GM23338 (cell line): ENCODE results near the gene ZFYVE28. TPM values are rescaled to one million over a fixed set of nuclear protein-coding genes. Genes with fewer than 3 reads are reported as not detected.

Experiments used
- ATAC-seq: fragments of 200-7000 bp; cut with Tn5 transposase; 3 replicates; pipeline ENCODE4 v1.9.1; 2020
- DNase-seq: peaks from one replicate; pipeline ENCODE4 v3.0.0-alpha.2; 2015; ENCODE audit warnings: low spot score
- H2AFZ ChIP-seq: fragments of 200-600 bp; sonication (generic); 2 replicates; pipeline ENCODE4 v1.8.0; 2016; ENCODE audit warnings: antibody characterized with exemption, mild to moderate bottlenecking, moderate library complexity
- H3F3A ChIP-seq: fragments of 200-600 bp; sonication (generic); replicated peaks from 2 replicates; pipeline ENCODE4 v1.8.0; 2017; ENCODE audit warnings: antibody characterized with exemption, mixed run types, low read depth
- H3K27ac ChIP-seq: fragments of 200-600 bp; sonication (generic); 2 replicates; pipeline ENCODE4 v1.6.1; 2016; ENCODE audit warnings: low read depth
- H3K27me3 ChIP-seq: fragments of 200-600 bp; sonication (generic); 2 replicates; pipeline ENCODE4 v1.8.0; 2016; ENCODE audit warnings: mild to moderate bottlenecking, mixed run types, moderate library complexity; ENCODE audit not compliant: insufficient read depth
- H3K36me3 ChIP-seq: fragments of 200-600 bp; sonication (generic); 2 replicates; pipeline ENCODE4 v1.8.0; 2016; ENCODE audit warnings: mild to moderate bottlenecking; ENCODE audit not compliant: insufficient read depth
- H3K4me1 ChIP-seq: fragments of 200-600 bp; sonication (generic); 2 replicates; pipeline ENCODE4 v1.8.0; 2016; ENCODE audit warnings: mild to moderate bottlenecking, moderate library complexity; ENCODE audit not compliant: insufficient read depth
- H3K4me2 ChIP-seq: fragments of 200-600 bp; sonication (generic); 2 replicates; pipeline ENCODE4 v1.7.1; 2017; ENCODE audit warnings: mixed run types
- H3K4me3 ChIP-seq: fragments of 200-600 bp; sonication (generic); 2 replicates; pipeline ENCODE4 v1.6.1; 2016; ENCODE audit warnings: mixed run types
- H3K79me2 ChIP-seq: fragments of 200-600 bp; sonication (generic); replicated peaks from 2 replicates; pipeline ENCODE4 v1.8.0; 2017; ENCODE audit warnings: mild to moderate bottlenecking; ENCODE audit not compliant: insufficient read depth
- H3K9me2 ChIP-seq: fragments of 200-600 bp; sonication (generic); 2 replicates; pipeline ENCODE4 v1.8.0; 2017; ENCODE audit not compliant: insufficient read depth
- H4K20me1 ChIP-seq: fragments of 200-600 bp; sonication (generic); replicated peaks from 2 replicates; pipeline ENCODE4 v1.8.0; 2017; ENCODE audit warnings: mild to moderate bottlenecking; ENCODE audit not compliant: insufficient read depth
- H3K27ac Mint-ChIP-seq: 2 replicates; pipeline ENCODE4 v1.8.0; 2020; ENCODE audit warnings: inconsistent platforms, mild to moderate bottlenecking, moderate library complexity, mixed read lengths
- H3K27me3 Mint-ChIP-seq: 3 replicates; pipeline ENCODE4 v1.8.0; 2022; ENCODE audit warnings: low read depth, mild to moderate bottlenecking, moderate library complexity, mixed read lengths, inconsistent platforms; ENCODE audit not compliant: insufficient read depth, poor library complexity
- H3K36me3 Mint-ChIP-seq: 3 replicates; pipeline ENCODE4 v1.8.0; 2021; ENCODE audit warnings: low read depth, mild to moderate bottlenecking, inconsistent platforms, moderate library complexity, mixed read lengths
- H3K4me1 Mint-ChIP-seq: 3 replicates; pipeline ENCODE4 v1.8.0; 2020; ENCODE audit warnings: mild to moderate bottlenecking, inconsistent platforms, mixed read lengths
- H3K4me3 Mint-ChIP-seq: 3 replicates; pipeline ENCODE4 v1.8.0; 2021; ENCODE audit warnings: moderate library complexity, mild to moderate bottlenecking, inconsistent platforms, mixed read lengths
- H3K9me3 Mint-ChIP-seq: 3 replicates; pipeline ENCODE4 v1.8.0; 2020; ENCODE audit warnings: moderate library complexity, mild to moderate bottlenecking, inconsistent platforms, mixed read lengths
- EZH2 ChIP-seq: fragments of 200-600 bp; sonication (generic); IDR thresholded peaks from one replicate; pipeline ENCODE4 v1.8.0; 2017; ENCODE audit warnings: antibody characterized with exemption, mild to moderate bottlenecking, low read depth; ENCODE audit not compliant: unreplicated experiment
- JUNB ChIP-seq: IDR thresholded peaks from one replicate; pipeline ENCODE4 v1.6.1; 2016; ENCODE audit warnings: antibody characterized with exemption; ENCODE audit not compliant: unreplicated experiment
- POLR2AphosphoS5 ChIP-seq: IDR thresholded peaks from 2 replicates; pipeline ENCODE4 v1.6.1; 2016; ENCODE audit warnings: antibody characterized with exemption, low read depth
- STAT1 ChIP-seq: IDR thresholded peaks from one replicate; pipeline ENCODE4 v1.6.1; 2016; ENCODE audit warnings: antibody characterized with exemption; ENCODE audit not compliant: unreplicated experiment
- ZNF114 ChIP-seq: fragments of 250-450 bp; sonication (Bioruptor Pico); IDR thresholded peaks from 2 replicates; pipeline ENCODE4 v1.5.0; 2020; ENCODE audit warnings: mild to moderate bottlenecking, moderate library complexity
- ZNF331 ChIP-seq: fragments of 250-450 bp; sonication (Bioruptor Pico); IDR thresholded peaks from 2 replicates; pipeline ENCODE4 v1.5.0; 2020; ENCODE audit warnings: low read depth, mild to moderate bottlenecking, moderate library complexity
- polyA plus RNA-seq: library from polyadenylated mRNA; unstranded; fragments of >200 nt; fragmentation: Nextera tagmentation; extraction: Ambion mirVana; gene quantifications from 2 replicates; pipeline ENCODE4 v1.2.1, GENCODE V29; 2016
- total RNA-seq: library from RNA; depleted of rRNA; stranded (reverse); fragments of >200 nt; shearing (Covaris generic); gene quantifications from 2 replicates; pipeline ENCODE4 v1.2.3, GENCODE V29; 2014
- TF ChIP-seq, protein P1 (sequence below), 2 experiments: fragments of 200-600 bp in 1 of 2; sonication (generic) in 1 of 2; conservative IDR thresholded peaks; 2 replicates each; pipeline versions ENCODE4 v1.5.1 to v1.6.1; 2016 to 2017; ENCODE audit warnings: antibody characterized with exemption in 2 of 2, low read depth in 2 of 2, mild to moderate bottlenecking in 2 of 2, moderate library complexity in 1 of 2
- TF ChIP-seq, protein P2 (sequence below): IDR thresholded peaks from one replicate; pipeline ENCODE4 v1.6.1; 2018; ENCODE audit warnings: antibody characterized with exemption; ENCODE audit not compliant: unreplicated experiment
- TF ChIP-seq, protein P3 (sequence below): IDR thresholded peaks from 2 replicates; pipeline ENCODE4 v1.6.1; 2016; ENCODE audit warnings: antibody characterized with exemption

The ZFYVE28 gene
- total and polyA plus RNA-seq, 2 experiments from 2014 or later, result 2.6 to 4.6 TPM

DNA sequence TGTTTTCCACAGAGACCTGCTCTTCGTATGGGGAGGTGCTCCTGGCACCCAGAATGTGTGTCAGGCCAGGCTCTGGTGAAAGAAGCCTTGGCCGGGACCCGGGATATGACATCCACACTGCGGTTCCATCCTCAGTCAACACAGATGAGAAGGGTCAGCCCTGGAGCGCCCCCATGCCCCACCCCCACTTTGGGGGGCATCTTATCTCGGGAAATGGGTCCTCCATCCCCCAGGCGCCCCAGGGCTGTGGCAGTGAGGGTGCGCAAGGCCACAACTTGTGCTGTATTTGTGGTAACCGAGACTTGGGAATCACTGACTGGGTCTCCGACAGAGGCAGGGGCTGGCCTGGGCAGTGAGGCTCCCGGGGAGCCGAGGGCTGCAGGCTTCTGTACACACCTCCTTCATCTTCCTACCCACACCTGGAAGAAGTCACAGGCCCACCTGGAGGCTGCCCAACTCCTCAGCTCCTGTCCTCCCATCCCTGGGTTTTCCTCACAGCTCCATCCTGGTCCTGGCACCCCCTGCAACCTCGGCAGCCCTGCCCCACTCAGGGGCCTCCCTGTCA lies 8.3 kb upstream of the ZFYVE28 start:
- Histone ChIP-seq H2AFZ (no peak overlapping the region), H3K9me2 (no peaks in the 10 kb centered on the region), H3K27me3 (peaks cover 4% of the 10 kb centered on the region), H4K20me1 (no peaks in the 10 kb centered on the region), H3K27ac (no peak overlapping the region), H3K4me3 (no peak overlapping the region), H3K4me1 (peaks cover 15% of the 10 kb centered on the region; the same call in 1 of the 2 replicates), H3K36me3 (no peaks in the 10 kb centered on the region), H3K79me2 (no peaks in the 10 kb centered on the region), H3F3A (no peaks in the 10 kb centered on the region), H3K4me2 (no peak overlapping the region)
- Mint-ChIP-seq H3K36me3 (no peaks in the 10 kb centered on the region; the same call in 2 of the 3 replicates), H3K27ac (no peak overlapping the region), H3K27me3 (peaks cover 10% of the 10 kb centered on the region), H3K4me1 (peaks cover 15% of the 10 kb centered on the region), H3K4me3 (no peak overlapping the region), H3K9me3 (no peaks in the 10 kb centered on the region; the same call in 2 of the 3 replicates)
- TF ChIP-seq JUNB, result no peak
- DNase-seq (no peak), ATAC-seq (no peak)

DNA sequence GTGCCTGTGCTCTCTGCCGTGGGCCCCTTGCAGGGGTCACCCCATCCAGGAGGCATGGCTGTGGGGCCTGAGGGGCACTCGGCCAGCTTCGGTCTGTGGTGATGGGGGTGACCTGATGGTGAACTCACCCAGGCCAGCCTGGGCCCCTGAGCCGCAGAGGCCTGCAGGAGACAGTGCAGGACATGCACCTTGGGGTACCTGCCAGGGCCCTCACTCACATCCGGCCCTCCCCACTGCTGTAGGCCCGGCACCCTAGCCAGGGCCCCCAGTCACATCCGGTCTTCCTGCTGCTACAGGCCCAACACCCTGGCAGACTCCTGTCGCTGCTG lies 7.6 kb upstream of the ZFYVE28 start:
- no peak for DNase-seq
- no peak for ATAC-seq
- H3K9me3 Mint-ChIP-seq, result no peaks in the 10 kb centered on the region; the same call in 2 of the 3 replicates
- TF ChIP-seq STAT1 (no peak), POLR2AphosphoS5 (no peak), ZNF114 (CRISPR knock-in tag) (no peak), EZH2 (no peak), JUNB (no peak), ZNF331 (CRISPR knock-in tag) (no peak)
- TF ChIP-seq, protein P1, sequence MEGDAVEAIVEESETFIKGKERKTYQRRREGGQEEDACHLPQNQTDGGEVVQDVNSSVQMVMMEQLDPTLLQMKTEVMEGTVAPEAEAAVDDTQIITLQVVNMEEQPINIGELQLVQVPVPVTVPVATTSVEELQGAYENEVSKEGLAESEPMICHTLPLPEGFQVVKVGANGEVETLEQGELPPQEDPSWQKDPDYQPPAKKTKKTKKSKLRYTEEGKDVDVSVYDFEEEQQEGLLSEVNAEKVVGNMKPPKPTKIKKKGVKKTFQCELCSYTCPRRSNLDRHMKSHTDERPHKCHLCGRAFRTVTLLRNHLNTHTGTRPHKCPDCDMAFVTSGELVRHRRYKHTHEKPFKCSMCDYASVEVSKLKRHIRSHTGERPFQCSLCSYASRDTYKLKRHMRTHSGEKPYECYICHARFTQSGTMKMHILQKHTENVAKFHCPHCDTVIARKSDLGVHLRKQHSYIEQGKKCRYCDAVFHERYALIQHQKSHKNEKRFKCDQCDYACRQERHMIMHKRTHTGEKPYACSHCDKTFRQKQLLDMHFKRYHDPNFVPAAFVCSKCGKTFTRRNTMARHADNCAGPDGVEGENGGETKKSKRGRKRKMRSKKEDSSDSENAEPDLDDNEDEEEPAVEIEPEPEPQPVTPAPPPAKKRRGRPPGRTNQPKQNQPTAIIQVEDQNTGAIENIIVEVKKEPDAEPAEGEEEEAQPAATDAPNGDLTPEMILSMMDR (conservative IDR thresholded peaks at IDR 0.05; ENCODE audit: low read depth in 2 of 2), result no peak
- TF ChIP-seq, protein P2, sequence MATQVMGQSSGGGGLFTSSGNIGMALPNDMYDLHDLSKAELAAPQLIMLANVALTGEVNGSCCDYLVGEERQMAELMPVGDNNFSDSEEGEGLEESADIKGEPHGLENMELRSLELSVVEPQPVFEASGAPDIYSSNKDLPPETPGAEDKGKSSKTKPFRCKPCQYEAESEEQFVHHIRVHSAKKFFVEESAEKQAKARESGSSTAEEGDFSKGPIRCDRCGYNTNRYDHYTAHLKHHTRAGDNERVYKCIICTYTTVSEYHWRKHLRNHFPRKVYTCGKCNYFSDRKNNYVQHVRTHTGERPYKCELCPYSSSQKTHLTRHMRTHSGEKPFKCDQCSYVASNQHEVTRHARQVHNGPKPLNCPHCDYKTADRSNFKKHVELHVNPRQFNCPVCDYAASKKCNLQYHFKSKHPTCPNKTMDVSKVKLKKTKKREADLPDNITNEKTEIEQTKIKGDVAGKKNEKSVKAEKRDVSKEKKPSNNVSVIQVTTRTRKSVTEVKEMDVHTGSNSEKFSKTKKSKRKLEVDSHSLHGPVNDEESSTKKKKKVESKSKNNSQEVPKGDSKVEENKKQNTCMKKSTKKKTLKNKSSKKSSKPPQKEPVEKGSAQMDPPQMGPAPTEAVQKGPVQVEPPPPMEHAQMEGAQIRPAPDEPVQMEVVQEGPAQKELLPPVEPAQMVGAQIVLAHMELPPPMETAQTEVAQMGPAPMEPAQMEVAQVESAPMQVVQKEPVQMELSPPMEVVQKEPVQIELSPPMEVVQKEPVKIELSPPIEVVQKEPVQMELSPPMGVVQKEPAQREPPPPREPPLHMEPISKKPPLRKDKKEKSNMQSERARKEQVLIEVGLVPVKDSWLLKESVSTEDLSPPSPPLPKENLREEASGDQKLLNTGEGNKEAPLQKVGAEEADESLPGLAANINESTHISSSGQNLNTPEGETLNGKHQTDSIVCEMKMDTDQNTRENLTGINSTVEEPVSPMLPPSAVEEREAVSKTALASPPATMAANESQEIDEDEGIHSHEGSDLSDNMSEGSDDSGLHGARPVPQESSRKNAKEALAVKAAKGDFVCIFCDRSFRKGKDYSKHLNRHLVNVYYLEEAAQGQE, result no peak
- TF ChIP-seq, protein P3, sequence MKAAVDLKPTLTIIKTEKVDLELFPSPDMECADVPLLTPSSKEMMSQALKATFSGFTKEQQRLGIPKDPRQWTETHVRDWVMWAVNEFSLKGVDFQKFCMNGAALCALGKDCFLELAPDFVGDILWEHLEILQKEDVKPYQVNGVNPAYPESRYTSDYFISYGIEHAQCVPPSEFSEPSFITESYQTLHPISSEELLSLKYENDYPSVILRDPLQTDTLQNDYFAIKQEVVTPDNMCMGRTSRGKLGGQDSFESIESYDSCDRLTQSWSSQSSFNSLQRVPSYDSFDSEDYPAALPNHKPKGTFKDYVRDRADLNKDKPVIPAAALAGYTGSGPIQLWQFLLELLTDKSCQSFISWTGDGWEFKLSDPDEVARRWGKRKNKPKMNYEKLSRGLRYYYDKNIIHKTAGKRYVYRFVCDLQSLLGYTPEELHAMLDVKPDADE, result no peak

More for the DNA sequence above, 7.6 kb upstream of the ZFYVE28 start:
- peaks cover 15% of the 10 kb centered on the region for H3K4me1 Mint-ChIP-seq
- no peaks in the 10 kb centered on the region; the same call in 2 of the 3 replicates for H3K36me3 Mint-ChIP-seq
- Histone ChIP-seq H3K27me3 (peaks cover 11% of the 10 kb centered on the region), H3K4me1 (peaks cover 15% of the 10 kb centered on the region; the same call in 1 of the 2 replicates), H3K79me2 (no peaks in the 10 kb centered on the region), H3K27ac (no peak overlapping the region), H3K36me3 (no peaks in the 10 kb centered on the region), H3K4me2 (no peak overlapping the region), H3K4me3 (no peak overlapping the region), H2AFZ (no peak overlapping the region), H3F3A (no peaks in the 10 kb centered on the region), H4K20me1 (no peaks in the 10 kb centered on the region), H3K9me2 (no peaks in the 10 kb centered on the region)
- H3K4me3 Mint-ChIP-seq, result no peak overlapping the region
- H3K27me3 Mint-ChIP-seq, result peaks cover 17% of the 10 kb centered on the region
- no peak overlapping the region for H3K27ac Mint-ChIP-seq
